H9 (cell line): Measurements from ENCODE around the gene EPHA1. TPM values are rescaled to one million over a fixed set of nuclear protein-coding genes. Genes with fewer than 3 reads are reported as not detected.

Experiments
- DNase-seq: peaks from one replicate; pipeline ENCODE4 v3.0.0-alpha.2; 2017
- H2AFZ ChIP-seq: one replicate; pipeline ENCODE4 v1.6.1; 2013; ENCODE audit warnings: mild to moderate bottlenecking, low read length, control low read depth, moderate library complexity
- H2AK5ac ChIP-seq: 2 replicates; pipeline ENCODE4 v1.6.1; 2013; ENCODE audit warnings: low read length, control low read depth, mixed read lengths; ENCODE audit not compliant: insufficient read length
- H2BK120ac ChIP-seq: one replicate; pipeline ENCODE4 v1.6.1; 2013; ENCODE audit warnings: low read depth, mild to moderate bottlenecking, low read length, control low read depth, inconsistent platforms; ENCODE audit not compliant: poor library complexity, severe bottlenecking
- H2BK12ac ChIP-seq: 2 replicates; pipeline ENCODE4 v1.6.1; 2013; ENCODE audit warnings: low read length, control low read depth, mixed read lengths, low read depth; ENCODE audit not compliant: insufficient read length
- H2BK15ac ChIP-seq: 2 replicates; pipeline ENCODE4 v1.6.1; 2013; ENCODE audit warnings: low read depth, low read length, control low read depth
- H2BK20ac ChIP-seq: one replicate; pipeline ENCODE4 v1.6.1; 2013; ENCODE audit warnings: low read depth, mild to moderate bottlenecking, low read length, control low read depth, inconsistent platforms; ENCODE audit not compliant: poor library complexity, severe bottlenecking
- H2BK5ac ChIP-seq: 2 replicates; pipeline ENCODE4 v1.6.1; 2013; ENCODE audit warnings: low read length, control low read depth, mixed read lengths; ENCODE audit not compliant: insufficient read length
- H3K14ac ChIP-seq: 2 replicates; pipeline ENCODE4 v1.6.1; 2013; ENCODE audit warnings: low read length, control low read depth; ENCODE audit not compliant: insufficient read depth
- H3K18ac ChIP-seq: 2 replicates; pipeline ENCODE4 v1.6.1; 2013; ENCODE audit warnings: low read depth, mild to moderate bottlenecking, mixed read lengths, low read length, control low read depth; ENCODE audit not compliant: insufficient read length
- H3K23ac ChIP-seq: 2 replicates; pipeline ENCODE4 v1.6.1; 2013; ENCODE audit warnings: low read length, control low read depth, mixed read lengths, low read depth; ENCODE audit not compliant: insufficient read length
- H3K23me2 ChIP-seq: 2 replicates; pipeline ENCODE4 v1.6.1; 2013; ENCODE audit warnings: low read depth, mild to moderate bottlenecking, mixed read lengths, low read length, control low read depth; ENCODE audit not compliant: insufficient read length, poor library complexity, severe bottlenecking
- H3K27ac ChIP-seq: 2 replicates; pipeline ENCODE4 v1.5.1; 2013; ENCODE audit warnings: low read length, control low read depth, mixed read lengths, low read depth; ENCODE audit not compliant: insufficient read length
- H3K27me3 ChIP-seq: 2 replicates; pipeline ENCODE4 v1.6.1; 2013; ENCODE audit warnings: low read length, control low read depth, inconsistent platforms; ENCODE audit not compliant: insufficient read depth
- H3K4ac ChIP-seq: 2 replicates; pipeline ENCODE4 v1.6.1; 2013; ENCODE audit warnings: low read depth, mild to moderate bottlenecking, control low read depth, inconsistent platforms, low read length, moderate library complexity
- H3K4me1 ChIP-seq: 2 replicates; pipeline ENCODE4 v1.6.1; 2013; ENCODE audit warnings: low read length, control low read depth, inconsistent platforms; ENCODE audit not compliant: insufficient read depth
- H3K4me2 ChIP-seq: 2 replicates; pipeline ENCODE4 v1.6.1; 2013; ENCODE audit warnings: low read length, control low read depth, mixed read lengths; ENCODE audit not compliant: insufficient read length, insufficient read depth
- H3K56ac ChIP-seq: 2 replicates; pipeline ENCODE4 v1.6.1; 2013; ENCODE audit warnings: low read depth, mild to moderate bottlenecking, mixed read lengths, low read length, control low read depth; ENCODE audit not compliant: insufficient read length
- H3K79me1 ChIP-seq: 2 replicates; pipeline ENCODE4 v1.6.1; 2013; ENCODE audit warnings: low read depth, mild to moderate bottlenecking, moderate library complexity, low read length, control low read depth, inconsistent platforms; ENCODE audit not compliant: insufficient read depth, poor library complexity, severe bottlenecking
- H3K79me2 ChIP-seq: 2 replicates; pipeline ENCODE4 v1.6.1; 2013; ENCODE audit warnings: low read length, control low read depth, inconsistent platforms; ENCODE audit not compliant: insufficient read depth
- H3K9ac ChIP-seq: 2 replicates; pipeline ENCODE4 v1.6.1; 2013; ENCODE audit warnings: low read length, control low read depth, mixed read lengths; ENCODE audit not compliant: insufficient read length; ENCODE audit errors: extremely low read depth
- H3K9me3 ChIP-seq: one replicate; pipeline ENCODE4 v1.6.1; 2013; ENCODE audit warnings: low read depth, low read length, inconsistent platforms; ENCODE audit not compliant: control insufficient read depth
- H3T11ph ChIP-seq: one replicate; pipeline ENCODE4 v1.6.1; 2013; ENCODE audit warnings: mild to moderate bottlenecking, low read length, control low read depth, inconsistent platforms
- H4K20me1 ChIP-seq: one replicate; pipeline ENCODE4 v1.6.1; 2013; ENCODE audit not compliant: control insufficient read depth, insufficient read length, insufficient read depth
- H4K5ac ChIP-seq: 2 replicates; pipeline ENCODE4 v1.6.1; 2013; ENCODE audit warnings: low read depth, mild to moderate bottlenecking, mixed read lengths, low read length, control low read depth; ENCODE audit not compliant: insufficient read length
- H4K8ac ChIP-seq: replicated peaks from 2 replicates; pipeline ENCODE4 v1.6.1; 2013; ENCODE audit warnings: low read length, control low read depth, mixed read lengths, low read depth; ENCODE audit not compliant: insufficient read length
- H4K91ac ChIP-seq: 2 replicates; pipeline ENCODE4 v1.6.1; 2013; ENCODE audit warnings: low read depth, mild to moderate bottlenecking, moderate library complexity, mixed read lengths, low read length, control low read depth; ENCODE audit not compliant: insufficient read length
- H3K27ac Mint-ChIP-seq, 3 experiments: 2 replicates in 2 of 3; 3 replicates in 1 of 3; pipeline ENCODE4 v1.8.0; 2020 to 2021; ENCODE audit warnings: mixed read lengths in 3 of 3, mild to moderate bottlenecking in 1 of 3, moderate library complexity in 1 of 3
- H3K27me3 Mint-ChIP-seq: 2 replicates; pipeline ENCODE4 v1.8.0; 2021; ENCODE audit warnings: low read depth, mild to moderate bottlenecking, moderate library complexity, mixed read lengths
- H3K36me3 Mint-ChIP-seq, 3 experiments: 2 replicates in 2 of 3; 3 replicates in 1 of 3; pipeline ENCODE4 v1.8.0; 2020 to 2021; ENCODE audit warnings: low read depth in 3 of 3, mixed read lengths in 3 of 3; ENCODE audit not compliant: insufficient read depth in 1 of 3
- H3K4me1 Mint-ChIP-seq, 2 experiments: 2 replicates each; pipeline ENCODE4 v1.8.0; 2020; ENCODE audit warnings: mixed read lengths in 2 of 2
- H3K4me3 Mint-ChIP-seq, 2 experiments: 2 replicates in 1 of 2; 3 replicates in 1 of 2; pipeline ENCODE4 v1.8.0; 2020 to 2021; ENCODE audit warnings: mild to moderate bottlenecking in 2 of 2, mixed read lengths in 2 of 2, moderate library complexity in 1 of 2
- H3K9me3 Mint-ChIP-seq, 2 experiments: 2 replicates in 1 of 2; 3 replicates in 1 of 2; pipeline ENCODE4 v1.8.0; 2020; ENCODE audit warnings: mild to moderate bottlenecking in 2 of 2, mixed read lengths in 2 of 2, moderate library complexity in 1 of 2
- CTCF ChIP-seq: fragments of 200-600 bp; sonication (generic); conservative IDR thresholded peaks from 3 replicates; pipeline ENCODE4 v1.8.0; 2021; ENCODE audit warnings: antibody characterized with exemption, mild to moderate bottlenecking
- WGBS: extraction: QIAGEN DNeasy Blood & Tissue Kit; methylation state at CpG from one replicate; pipeline ENCODE4 v1.1.7; 2013; ENCODE audit warnings: missing lambda C conversion rate, low lambda C conversion rate, mixed read lengths; ENCODE audit not compliant: insufficient read length; ENCODE audit errors: extremely low coverage; 5-methylcytosine and 5-hydroxymethylcytosine counted together
- total RNA-seq: library from RNA; stranded (reverse); gene quantifications from 2 replicates; pipeline ENCODE4 v1.2.1, GENCODE V29; 2021

Gene EPHA1
- total RNA-seq, 1 experiment from 2014 or later: 109 TPM

GRCh38 chr7:143451746-143452145 is 43.1 kb upstream of the EPHA1 start:
- no peak overlapping the region for H3K56ac ChIP-seq
- no peaks in the 10 kb centered on the region for H3K27me3 ChIP-seq
- H2BK20ac ChIP-seq: no peak overlapping the region
- H4K5ac ChIP-seq: no peak overlapping the region
- no peak overlapping the region for H2BK12ac ChIP-seq
- H3K4me2 ChIP-seq: no peak overlapping the region
- no peak overlapping the region for H4K91ac ChIP-seq
- Mint-ChIP-seq H3K36me3 (peaks cover 0 to 2% (median 0%) of the 10 kb centered on the region in 3 experiments; a peak in 2 of 7 replicates), H3K4me1 (peaks cover 4% of the 10 kb centered on the region in 2 experiments; a peak in 2 of 4 replicates), H3K27ac (no peak overlapping the region), H3K27me3 (no peaks in the 10 kb centered on the region), H3K4me3 (no peak overlapping the region), H3K9me3 (no peaks in the 10 kb centered on the region)
- no CpG with 5 or more reads among the region's 1 CpG for WGBS
- TF ChIP-seq CTCF: no peak
- no peak for DNase-seq
- no peak overlapping the region for H3K23ac ChIP-seq
- H2BK120ac ChIP-seq: no peak overlapping the region
- H3K79me2 ChIP-seq: no peaks in the 10 kb centered on the region
- H2BK15ac ChIP-seq: no peak overlapping the region
- H3K23me2 ChIP-seq: no peaks in the 10 kb centered on the region
- no peaks in the 10 kb centered on the region for H3K4me1 ChIP-seq
- no peak overlapping the region for H3T11ph ChIP-seq
- H2AFZ ChIP-seq: no peak overlapping the region
- H3K18ac ChIP-seq: no peak overlapping the region
- no peak overlapping the region for H2AK5ac ChIP-seq
- H3K9me3 ChIP-seq: no peaks in the 10 kb centered on the region
- H4K8ac ChIP-seq: no peak overlapping the region
- H4K20me1 ChIP-seq: no peaks in the 10 kb centered on the region
- H3K79me1 ChIP-seq: no peaks in the 10 kb centered on the region
- H3K4ac ChIP-seq: no peak overlapping the region
- H3K14ac ChIP-seq: no peak overlapping the region
- H3K9ac ChIP-seq: no peak overlapping the region
- no peak overlapping the region for H3K27ac ChIP-seq
- no peak overlapping the region for H2BK5ac ChIP-seq
